Measurements from ENCODE around the gene RBM47.
A peak's percentile ranks its signal among the peaks of the same experiment; 100 is the strongest.

The RBM47 gene

GRCh38 chr4:40583850-40584439, 45.7 kb downstream of the RBM47 start:
- H3K9ac ChIP-seq, result no peak overlapping the region
- no peaks in the 10 kb centered on the region for H3K27me3 ChIP-seq (ENCODE audit: control insufficient read depth, insufficient read depth, low read length)
- no peak overlapping the region for H3K4me3 ChIP-seq (ENCODE audit: low read depth, low read length)
- H3K27ac ChIP-seq, result no peak overlapping the region
- no peaks in the 10 kb centered on the region for H3K9me3 ChIP-seq (ENCODE audit: control insufficient read depth, low read length)
- TF ChIP-seq, protein P1, sequence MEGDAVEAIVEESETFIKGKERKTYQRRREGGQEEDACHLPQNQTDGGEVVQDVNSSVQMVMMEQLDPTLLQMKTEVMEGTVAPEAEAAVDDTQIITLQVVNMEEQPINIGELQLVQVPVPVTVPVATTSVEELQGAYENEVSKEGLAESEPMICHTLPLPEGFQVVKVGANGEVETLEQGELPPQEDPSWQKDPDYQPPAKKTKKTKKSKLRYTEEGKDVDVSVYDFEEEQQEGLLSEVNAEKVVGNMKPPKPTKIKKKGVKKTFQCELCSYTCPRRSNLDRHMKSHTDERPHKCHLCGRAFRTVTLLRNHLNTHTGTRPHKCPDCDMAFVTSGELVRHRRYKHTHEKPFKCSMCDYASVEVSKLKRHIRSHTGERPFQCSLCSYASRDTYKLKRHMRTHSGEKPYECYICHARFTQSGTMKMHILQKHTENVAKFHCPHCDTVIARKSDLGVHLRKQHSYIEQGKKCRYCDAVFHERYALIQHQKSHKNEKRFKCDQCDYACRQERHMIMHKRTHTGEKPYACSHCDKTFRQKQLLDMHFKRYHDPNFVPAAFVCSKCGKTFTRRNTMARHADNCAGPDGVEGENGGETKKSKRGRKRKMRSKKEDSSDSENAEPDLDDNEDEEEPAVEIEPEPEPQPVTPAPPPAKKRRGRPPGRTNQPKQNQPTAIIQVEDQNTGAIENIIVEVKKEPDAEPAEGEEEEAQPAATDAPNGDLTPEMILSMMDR (IDR thresholded peaks at IDR 0.05), result no peak
- peaks cover 8% of the 10 kb centered on the region for H3K79me2 ChIP-seq
- no peak overlapping the region for H3K4me2 ChIP-seq (ENCODE audit: low read length)
- no peak overlapping the region for H2AFZ ChIP-seq
- H3K36me3 ChIP-seq (ENCODE audit: control insufficient read depth, insufficient read depth, low read length), result no peaks in the 10 kb centered on the region
- peaks cover 13% of the 10 kb centered on the region for H3K4me1 ChIP-seq

- no peaks in the 10 kb centered on the region for H3K36me3 ChIP-seq (ENCODE audit: control insufficient read depth, insufficient read depth, low read length)
- no peak overlapping the region for H3K9ac ChIP-seq
- no peak overlapping the region for H3K4me2 ChIP-seq (ENCODE audit: low read length)
- no peak overlapping the region for H3K27ac ChIP-seq
- H2AFZ ChIP-seq, result no peak overlapping the region
- H3K4me3 ChIP-seq (ENCODE audit: low read depth, low read length), result no peak overlapping the region
- H3K4me1 ChIP-seq, result peaks cover 10% of the 10 kb centered on the region
- H3K79me2 ChIP-seq, result peaks cover 5% of the 10 kb centered on the region
- TF ChIP-seq, protein P1 (IDR thresholded peaks at IDR 0.05), result no peak
- H3K27me3 ChIP-seq (ENCODE audit: control insufficient read depth, insufficient read depth, low read length), result no peaks in the 10 kb centered on the region
- H3K9me3 ChIP-seq (ENCODE audit: control insufficient read depth, low read length), result no peaks in the 10 kb centered on the region
Observed at GRCh38 chr4:40582413-40582812, 47.3 kb downstream of the RBM47 start.

GRCh38 chr4:40581254-40582140, 48.2 kb downstream of the RBM47 start:
- H3K27me3 ChIP-seq (ENCODE audit: control insufficient read depth, insufficient read depth, low read length), result no peaks in the 10 kb centered on the region
- H3K79me2 ChIP-seq, result peaks cover 5% of the 10 kb centered on the region
- H3K4me3 ChIP-seq (ENCODE audit: low read depth, low read length), result no peak overlapping the region
- no peaks in the 10 kb centered on the region for H3K9me3 ChIP-seq (ENCODE audit: control insufficient read depth, low read length)
- TF ChIP-seq, protein P1 (IDR thresholded peaks at IDR 0.05), result no peak
- H3K27ac ChIP-seq, result peak overlapping the region; percentile 36
- no peak overlapping the region for H2AFZ ChIP-seq
- no peak overlapping the region for H3K9ac ChIP-seq
- H3K4me1 ChIP-seq, result peaks cover 11% of the 10 kb centered on the region
- H3K4me2 ChIP-seq (ENCODE audit: low read length), result peak overlapping the region; percentile 28
- H3K36me3 ChIP-seq (ENCODE audit: control insufficient read depth, insufficient read depth, low read length), result no peaks in the 10 kb centered on the region

- Histone ChIP-seq H3K4me3 (ENCODE audit: low read depth, low read length) (no peak overlapping the region), H3K9me3 (ENCODE audit: control insufficient read depth, low read length) (no peaks in the 10 kb centered on the region), H3K9ac (no peak overlapping the region), H3K36me3 (ENCODE audit: control insufficient read depth, insufficient read depth, low read length) (no peaks in the 10 kb centered on the region), H3K79me2 (peaks cover 5% of the 10 kb centered on the region), H3K4me1 (peaks cover 10% of the 10 kb centered on the region), H3K4me2 (ENCODE audit: low read length) (no peak overlapping the region), H3K27me3 (ENCODE audit: control insufficient read depth, insufficient read depth, low read length) (no peaks in the 10 kb centered on the region), H3K27ac (peak overlapping the region; percentile 42), H2AFZ (no peak overlapping the region)
- TF ChIP-seq, protein P1 (IDR thresholded peaks at IDR 0.05), result no peak
Observed at GRCh38 chr4:40579983-40580382, 49.7 kb downstream of the RBM47 start.

Measured in parathyroid adenoma (tissue), 2 donors.